GM21528 (cell line): ENCODE data around the gene TASOR2.

ENCODE experiments used
- ATAC-seq: cut with Tn5 transposase; IDR thresholded peaks from one replicate; pipeline ENCODE4 v1.9.1; 2021; ENCODE audit warnings: mild to moderate bottlenecking, moderate library complexity; ENCODE audit not compliant: unreplicated experiment, low FRiP score

Gene TASOR2, protein sequence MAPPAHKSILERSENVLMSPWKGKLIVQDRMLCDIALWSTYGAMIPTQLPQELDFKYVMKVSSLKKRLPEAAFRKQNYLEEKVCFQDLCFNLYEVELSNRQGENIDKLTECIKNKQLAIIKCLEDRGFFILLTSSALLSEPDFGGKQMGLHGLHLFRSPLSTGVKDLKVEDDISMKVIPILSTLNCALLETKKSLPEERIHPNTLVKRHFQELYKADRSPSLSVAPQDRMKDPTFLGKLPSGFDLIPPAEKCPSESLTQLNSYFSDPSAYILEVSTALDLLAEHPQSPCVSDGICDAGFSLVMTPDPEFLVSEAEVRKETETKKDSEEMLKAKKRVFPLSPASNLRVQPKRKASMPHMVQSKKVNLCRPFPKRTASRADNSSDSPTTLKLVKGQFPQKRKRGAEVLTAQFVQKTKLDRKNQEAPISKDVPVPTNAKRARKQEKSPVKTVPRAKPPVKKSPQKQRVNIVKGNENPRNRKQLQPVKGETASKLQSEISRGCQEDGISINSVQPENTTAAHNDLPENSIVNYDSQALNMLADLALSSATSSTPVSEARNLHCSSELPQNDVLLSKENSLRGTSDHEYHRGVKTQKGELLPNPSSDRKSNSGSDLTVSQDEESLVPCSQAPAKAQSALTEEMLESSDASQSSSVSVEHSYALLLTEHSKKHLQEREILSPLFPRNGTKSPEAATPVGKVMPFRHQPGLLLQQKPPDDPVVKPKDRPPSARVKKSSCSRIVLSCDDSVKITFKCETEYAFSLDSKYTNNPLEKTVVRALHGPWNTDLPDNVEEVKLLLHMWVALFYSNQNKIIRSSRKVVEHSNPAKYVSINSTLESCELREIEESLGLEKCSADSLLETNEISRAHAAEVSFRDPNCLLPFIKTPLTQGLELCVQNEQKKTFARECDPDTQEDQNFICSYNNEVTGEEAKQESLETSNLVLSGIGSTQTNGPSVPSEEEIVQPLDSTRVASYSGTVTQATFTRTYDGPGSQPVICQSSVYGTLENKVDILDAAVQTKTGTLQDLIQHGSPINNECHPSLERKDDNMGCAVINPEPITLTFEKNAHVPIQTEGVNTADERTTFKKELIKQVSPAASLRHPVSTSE (N-terminal part only)

GRCh38 chr10:5684318-5684970 lies at the start of gene TASOR2:
TASOR2 (plus strand) TSS chr10:5684838; CDS start chr10:5720643, 35,805 bp downstream.
- ATAC-seq: peak; percentile 72

DNA sequence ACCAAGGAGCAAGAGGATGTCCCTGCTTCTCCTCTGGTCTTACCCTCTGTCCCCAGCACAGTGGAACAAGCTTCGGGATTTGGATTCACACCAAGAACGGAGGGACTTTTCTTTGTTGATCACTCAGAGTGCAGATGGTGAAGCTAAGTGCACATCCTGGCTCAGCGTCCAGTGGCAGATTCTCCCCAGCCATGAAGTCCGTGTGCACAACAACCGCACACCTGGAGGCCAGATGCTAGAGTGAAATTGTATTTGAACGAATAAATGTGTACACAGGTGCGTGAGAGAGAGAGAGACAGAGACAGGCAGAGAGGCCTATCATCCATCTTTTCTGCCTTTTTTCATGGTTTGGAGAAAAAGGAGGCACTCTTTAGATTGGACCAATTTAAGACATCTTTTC lies 49.7 kb upstream of the TASOR2 start:
- no peak for ATAC-seq

GRCh38 chr10:5638494-5638893 lies 46.1 kb upstream of the TASOR2 start:
- ATAC-seq: no peak

- no peak for ATAC-seq
Observed at GRCh38 chr10:5639066-5639465, 45.6 kb upstream of the TASOR2 start.

DNA sequence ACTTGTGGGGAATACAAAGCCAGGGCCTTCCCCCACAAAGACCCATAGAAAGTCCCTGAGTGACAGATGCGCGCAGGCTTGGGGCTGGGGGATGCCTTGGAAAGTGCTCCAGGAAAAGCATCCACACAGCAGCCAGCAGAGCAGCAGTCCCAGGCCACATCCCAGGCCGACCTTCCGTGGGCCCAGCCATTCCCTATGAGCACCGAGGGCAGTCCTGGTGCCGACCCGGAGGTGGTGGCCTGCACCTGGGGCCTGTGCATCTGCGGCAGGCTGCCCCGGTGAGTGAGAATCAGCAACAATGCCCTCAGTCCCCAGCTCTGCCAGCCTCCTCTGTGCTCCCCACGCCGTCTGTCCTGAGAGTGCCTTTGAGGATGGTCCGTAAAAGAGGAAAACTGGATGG lies 44.6 kb upstream of the TASOR2 start:
- ATAC-seq: no peak

DNA sequence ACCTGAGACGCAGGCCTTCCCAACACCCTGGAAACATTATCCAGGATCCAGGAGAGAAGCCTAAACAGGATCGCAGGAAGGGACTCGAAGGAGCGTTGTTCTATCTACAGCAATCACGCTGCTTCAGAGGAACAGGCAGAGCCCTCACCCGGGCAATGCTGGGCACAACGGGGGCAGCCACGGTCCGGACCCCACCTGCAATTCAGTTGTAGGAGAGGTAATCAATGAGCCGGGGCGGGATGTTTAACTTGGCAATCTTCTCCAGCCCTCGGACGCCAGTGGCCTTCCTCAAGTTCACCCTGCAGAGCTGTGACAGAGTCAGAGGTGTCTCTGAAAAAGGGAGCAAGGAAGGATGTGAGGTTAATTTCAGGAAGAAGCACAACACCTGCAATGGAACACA lies 44.1 kb upstream of the TASOR2 start:
- no peak for ATAC-seq

GRCh38 chr10:5641501-5641900 lies 43.1 kb upstream of the TASOR2 start:
- ATAC-seq: no peak

DNA sequence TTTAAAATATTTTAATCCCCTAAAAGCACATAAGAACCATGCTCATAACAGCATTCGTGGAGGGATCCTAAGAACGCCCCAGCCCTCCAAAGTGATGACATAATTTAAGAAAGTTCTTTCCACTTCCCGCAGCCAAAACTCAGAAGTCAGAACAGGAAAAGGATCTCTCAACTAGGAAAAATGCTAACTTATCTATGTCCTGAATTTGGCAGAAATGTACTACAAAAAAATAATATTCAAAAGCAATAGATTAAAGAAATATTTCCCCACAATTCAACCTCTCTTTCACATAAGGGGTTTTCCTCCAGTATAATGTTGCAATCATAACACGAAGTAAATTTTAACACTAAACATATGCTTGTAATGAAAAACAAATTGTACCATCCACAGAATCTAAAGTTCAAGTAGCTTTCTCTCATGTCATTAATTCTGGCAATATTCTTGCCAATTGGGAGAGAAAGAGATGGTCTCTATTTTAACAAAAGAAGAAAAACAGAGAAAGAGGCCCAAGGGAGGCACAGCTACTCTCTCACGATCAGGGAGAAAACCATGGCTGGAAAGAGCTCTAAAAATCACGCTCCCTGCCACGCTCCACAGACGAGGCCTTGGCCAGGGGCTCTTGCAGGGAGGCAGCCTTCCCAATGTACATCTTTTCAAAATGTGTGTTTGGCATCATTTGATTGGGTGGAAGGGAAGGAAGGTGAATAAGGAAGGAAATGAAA lies 41.1 kb upstream of the TASOR2 start:
- ATAC-seq: no peak

DNA sequence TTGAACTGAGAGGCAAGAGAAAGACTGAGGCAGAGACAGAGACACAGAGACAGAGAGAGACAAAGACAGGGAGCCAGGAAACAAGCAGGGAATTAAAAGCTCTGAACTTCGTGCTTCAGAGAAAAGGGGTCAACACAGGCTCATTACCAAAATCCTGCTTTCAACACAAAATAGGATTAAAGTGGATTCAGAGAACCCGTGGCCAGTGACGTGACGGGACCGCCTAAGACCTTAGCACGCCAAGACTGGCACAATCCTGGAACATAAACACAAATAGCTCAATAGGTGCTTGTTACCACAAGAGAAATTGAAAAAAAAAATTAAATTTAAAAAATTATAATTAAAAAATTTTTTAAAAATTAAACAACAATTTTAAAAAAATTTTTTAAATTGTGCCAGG lies 39.7 kb upstream of the TASOR2 start:
- no peak for ATAC-seq

- no peak for ATAC-seq
Observed at GRCh38 chr10:5645375-5645774, 39.3 kb upstream of the TASOR2 start.

- no peak for ATAC-seq
Observed at GRCh38 chr10:5645944-5646617, 38.6 kb upstream of the TASOR2 start.

- no peak for ATAC-seq
Observed at GRCh38 chr10:5647507-5648240, 37.0 kb upstream of the TASOR2 start.

GRCh38 chr10:5648494-5649457 lies 35.9 kb upstream of the TASOR2 start:
- ATAC-seq: no peak

- ATAC-seq: no peak
Observed at GRCh38 chr10:5649746-5650145, 34.9 kb upstream of the TASOR2 start.

GRCh38 chr10:5650664-5651387 lies 33.8 kb upstream of the TASOR2 start:
- no peak for ATAC-seq

GRCh38 chr10:5651388-5651764 lies 33.3 kb upstream of the TASOR2 start:
- no peak for ATAC-seq

DNA sequence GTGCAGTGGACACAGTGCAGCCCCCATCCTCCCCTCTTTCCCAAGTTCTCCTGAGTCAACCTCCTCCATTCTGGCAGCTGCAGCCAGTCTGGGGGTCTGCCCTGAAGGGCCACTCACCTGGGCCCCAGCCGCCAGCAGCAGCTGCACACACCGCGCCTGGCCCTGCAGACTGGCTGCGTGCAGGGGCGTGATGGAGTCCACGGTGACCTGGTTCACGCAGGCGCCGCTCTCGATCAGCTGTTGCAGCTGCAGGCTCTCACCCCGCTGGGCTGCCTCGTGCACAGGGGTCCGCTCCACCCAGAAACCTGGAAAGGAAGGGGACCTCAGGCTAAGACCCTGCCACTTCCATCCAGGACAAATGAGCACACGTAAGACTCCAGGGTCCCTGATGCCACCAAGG lies 31.9 kb upstream of the TASOR2 start:
- ATAC-seq: no peak
